AG04449 (cell line): Measurements from ENCODE around the gene COCH.

ENCODE experiments used
- CTCF ChIA-PET: fragments of 350-600 bp; formaldehyde crosslinking; extraction: SDS; loops from one replicate; lab custom pipeline; 2021; ENCODE audit warnings: antibody characterized with exemption; lab: Yijun Ruan, JAX
- POLR2A ChIA-PET: fragments of 400-600, 350-600 bp; formaldehyde crosslinking; extraction: SDS; loops from one replicate; lab custom pipeline; 2020; ENCODE audit warnings: antibody characterized with exemption, inconsistent platforms; lab: Yijun Ruan, JAX
- DNase-seq: peaks from one replicate; pipeline ENCODE4 v3.0.0-alpha.2; 2010; ENCODE audit warnings: low read depth, low spot score
- H3K4me3 ChIP-seq: 2 replicates; pipeline ENCODE4 v1.5.1; 2011; ENCODE audit warnings: low read depth, mild to moderate bottlenecking, control low read depth, low read length
- CTCF ChIP-seq: IDR thresholded peaks from one replicate; pipeline ENCODE4 v1.5.1; 2011; ENCODE audit warnings: mild to moderate bottlenecking, moderate library complexity, low read length, control low read depth, inconsistent platforms; ENCODE audit not compliant: insufficient read depth; ENCODE audit errors: missing control alignments

The COCH gene

GRCh38 chr14:30874120-30874998, at the start of gene COCH:
Gene COCH, plus strand, starts transcription at chr14:30874559. Its CDS starts 380 bp downstream, at chr14:30874939.
- CTCF ChIA-PET: no interaction called here
- no peak for DNase-seq

GRCh38 chr14:30826070-30826469, 48.3 kb upstream of the COCH start:
- no peak for DNase-seq
- POLR2A ChIA-PET: no interaction called here
- H3K4me3 ChIP-seq: no peak overlapping the region
- CTCF ChIA-PET: no interaction called here
- TF ChIP-seq CTCF: no peak

More at GRCh38 chr14:30874120-30874998, at the start of gene COCH:
- POLR2A ChIA-PET: no interaction called here
- H3K4me3 ChIP-seq: peak within 1 kb of the TSS; percentile 46
- TF ChIP-seq CTCF: peak; percentile 8

GRCh38 chr14:30829853-30830252, 44.5 kb upstream of the COCH start:
- ChIA-PET CTCF (no interaction called here), POLR2A (no interaction called here)
- H3K4me3 ChIP-seq: no peak overlapping the region
- DNase-seq: no peak
- no peak for TF ChIP-seq CTCF

GRCh38 chr14:30834353-30834752, 40.0 kb upstream of the COCH start:
- TF ChIP-seq CTCF: no peak
- no peak for DNase-seq
- CTCF ChIA-PET: no interaction called here
- POLR2A ChIA-PET: no interaction called here
- no peak overlapping the region for H3K4me3 ChIP-seq

DNA sequence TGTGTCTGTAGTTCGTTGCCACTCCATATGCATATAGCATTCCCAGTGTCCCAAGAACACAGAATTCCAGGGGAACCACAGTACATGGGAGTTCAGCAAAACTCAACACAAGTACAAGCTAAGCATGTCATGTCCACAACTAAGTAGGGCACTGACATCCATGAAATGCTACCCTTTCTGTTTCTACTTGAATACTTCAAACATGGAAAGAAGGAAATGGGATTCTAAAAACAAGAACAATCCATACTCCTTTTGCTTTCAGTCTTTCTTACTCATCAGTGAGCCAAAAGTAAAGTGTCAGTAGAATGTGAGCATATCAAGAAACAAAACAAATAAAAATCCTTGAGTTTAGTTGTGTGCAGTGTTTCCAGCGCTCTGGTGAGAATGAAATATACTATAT, 36.0 kb upstream of the COCH start:
- TF ChIP-seq CTCF: no peak
- H3K4me3 ChIP-seq: no peak overlapping the region
- no peak for DNase-seq
- ChIA-PET POLR2A (no interaction called here), CTCF (no interaction called here)

GRCh38 chr14:30840086-30840779, 34.1 kb upstream of the COCH start:
- TF ChIP-seq CTCF: no peak
- ChIA-PET POLR2A (no interaction called here), CTCF (interaction anchor here (1.1 kb wide), 1 partner anchor 28 kb away, joined by 3 read pairs; no protein-coding TSS in a partner anchor)
- no peak for DNase-seq
- no peak overlapping the region for H3K4me3 ChIP-seq
